ENCODE measurements around the gene CENPW.

The CENPW gene

DNA sequence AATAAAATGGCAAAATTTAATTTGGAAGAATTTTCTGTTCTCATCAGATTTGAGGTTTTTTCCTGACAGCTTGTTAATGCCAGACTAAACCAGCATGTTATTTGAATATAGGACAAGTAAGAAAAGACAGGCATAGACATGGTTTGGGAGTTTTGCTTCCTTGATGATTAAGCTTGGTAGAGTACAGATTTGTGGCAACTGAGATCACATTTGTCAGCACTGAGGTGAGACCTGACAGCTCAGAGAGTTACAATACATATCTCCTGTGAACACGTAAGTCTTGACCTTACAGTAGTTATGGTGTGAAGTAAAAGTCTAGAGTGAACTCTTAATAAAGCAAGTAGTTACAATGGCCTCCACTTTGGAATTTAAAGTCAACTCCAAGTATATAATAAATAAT lies 34.5 kb downstream of the CENPW start:
- H3K4me3 ChIP-seq (ENCODE audit: low read depth, low read length), result no peak overlapping the region
- TF ChIP-seq ZNF292 (tag by site-specific recombination; IDR thresholded peaks at IDR 0.05; ENCODE audit: borderline replicate concordance, low read depth) (no peak), ZNF366 (tag by site-specific recombination; conservative IDR thresholded peaks at IDR 0.05) (no peak)
- TF ChIP-seq, protein P1, sequence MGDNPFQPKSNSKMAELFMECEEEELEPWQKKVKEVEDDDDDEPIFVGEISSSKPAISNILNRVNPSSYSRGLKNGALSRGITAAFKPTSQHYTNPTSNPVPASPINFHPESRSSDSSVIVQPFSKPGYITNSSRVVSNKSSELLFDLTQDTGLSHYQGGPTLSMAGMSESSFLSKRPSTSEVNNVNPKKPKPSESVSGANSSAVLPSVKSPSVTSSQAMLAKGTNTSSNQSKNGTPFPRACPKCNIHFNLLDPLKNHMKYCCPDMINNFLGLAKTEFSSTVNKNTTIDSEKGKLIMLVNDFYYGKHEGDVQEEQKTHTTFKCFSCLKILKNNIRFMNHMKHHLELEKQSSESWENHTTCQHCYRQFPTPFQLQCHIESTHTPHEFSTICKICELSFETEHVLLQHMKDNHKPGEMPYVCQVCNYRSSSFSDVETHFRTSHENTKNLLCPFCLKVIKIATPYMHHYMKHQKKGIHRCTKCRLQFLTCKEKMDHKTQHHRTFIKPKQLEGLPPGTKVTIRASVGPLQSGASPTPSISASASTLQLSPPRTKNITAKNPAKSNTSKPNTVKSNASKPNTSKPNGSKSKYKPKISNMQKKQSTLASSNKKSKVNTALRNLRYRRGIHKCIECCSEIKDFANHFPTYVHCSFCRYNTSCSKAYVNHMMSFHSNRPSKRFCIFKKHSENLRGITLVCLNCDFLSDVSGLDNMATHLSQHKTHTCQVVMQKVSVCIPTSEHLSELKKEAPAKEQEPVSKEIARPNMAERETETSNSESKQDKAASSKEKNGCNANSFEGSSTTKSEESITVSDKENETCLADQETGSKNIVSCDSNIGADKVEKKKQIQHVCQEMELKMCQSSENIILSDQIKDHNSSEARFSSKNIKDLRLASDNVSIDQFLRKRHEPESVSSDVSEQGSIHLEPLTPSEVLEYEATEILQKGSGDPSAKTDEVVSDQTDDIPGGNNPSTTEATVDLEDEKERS (tag by site-specific recombination; IDR thresholded peaks at IDR 0.05), result no peak
- ChIA-PET CTCF (interaction anchor here (0.7 to 2.5 kb wide), 2 partner anchors 13 to 156 kb away, joined by 3 to 12 read pairs; no protein-coding TSS in a partner anchor), POLR2A (no interaction called here)
- no peaks in the 10 kb centered on the region; a peak in 1 of 3 replicates for H3K36me3 ChIP-seq (ENCODE audit: control insufficient read depth in 2 of 2, insufficient read depth in 1 of 2, low read length in 2 of 2)
- no peaks in the 10 kb centered on the region for H3K4me1 ChIP-seq (ENCODE audit: control insufficient read depth, insufficient read depth, low read length)
- H3K9me3 ChIP-seq (ENCODE audit: control insufficient read depth, insufficient read depth, low read depth, low read length), result no peaks in the 10 kb centered on the region
- H3K27ac ChIP-seq (ENCODE audit: extremely low read depth, low read depth, low read length), result no peak overlapping the region

DNA sequence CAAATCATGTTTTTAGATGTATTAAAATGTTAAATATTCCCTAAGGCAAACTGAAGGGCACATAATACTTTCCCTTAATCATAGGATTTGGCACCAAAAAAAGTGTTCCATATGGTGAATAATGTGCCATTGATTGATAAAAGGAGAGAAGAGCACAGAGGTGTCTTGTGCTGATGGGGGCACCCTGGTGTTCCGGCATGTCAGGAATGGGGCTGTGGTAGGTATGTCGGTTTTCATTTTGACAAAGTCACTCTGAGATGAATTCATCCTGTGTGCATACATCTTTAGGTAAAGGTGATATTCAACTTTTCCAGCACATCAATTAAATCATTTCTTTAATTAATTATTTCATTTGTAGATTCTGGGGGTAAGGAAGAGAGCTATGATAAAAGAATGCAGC lies 36.8 kb downstream of the CENPW start:
- ChIA-PET POLR2A (no interaction called here), CTCF (no interaction called here)
- no peaks in the 10 kb centered on the region for H3K36me3 ChIP-seq (ENCODE audit: control insufficient read depth in 2 of 2, insufficient read depth in 1 of 2, low read length in 2 of 2)
- no peak overlapping the region for H3K27ac ChIP-seq (ENCODE audit: extremely low read depth, low read depth, low read length)
- H3K4me1 ChIP-seq (ENCODE audit: control insufficient read depth, insufficient read depth, low read length), result no peaks in the 10 kb centered on the region
- TF ChIP-seq, protein P2, sequence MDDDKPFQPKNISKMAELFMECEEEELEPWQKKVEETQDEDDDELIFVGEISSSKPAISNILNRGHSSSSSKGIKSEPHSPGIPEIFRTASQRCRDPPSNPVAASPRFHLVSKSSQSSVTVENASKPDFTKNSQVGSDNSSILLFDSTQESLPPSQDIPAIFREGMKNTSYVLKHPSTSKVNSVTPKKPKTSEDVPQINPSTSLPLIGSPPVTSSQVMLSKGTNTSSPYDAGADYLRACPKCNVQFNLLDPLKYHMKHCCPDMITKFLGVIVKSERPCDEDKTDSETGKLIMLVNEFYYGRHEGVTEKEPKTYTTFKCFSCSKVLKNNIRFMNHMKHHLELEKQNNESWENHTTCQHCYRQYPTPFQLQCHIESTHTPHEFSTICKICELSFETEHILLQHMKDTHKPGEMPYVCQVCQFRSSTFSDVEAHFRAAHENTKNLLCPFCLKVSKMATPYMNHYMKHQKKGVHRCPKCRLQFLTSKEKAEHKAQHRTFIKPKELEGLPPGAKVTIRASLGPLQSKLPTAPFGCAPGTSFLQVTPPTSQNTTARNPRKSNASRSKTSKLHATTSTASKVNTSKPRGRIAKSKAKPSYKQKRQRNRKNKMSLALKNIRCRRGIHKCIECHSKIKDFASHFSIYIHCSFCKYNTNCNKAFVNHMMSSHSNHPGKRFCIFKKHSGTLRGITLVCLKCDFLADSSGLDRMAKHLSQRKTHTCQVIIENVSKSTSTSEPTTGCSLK (tag by site-specific recombination; IDR thresholded peaks at IDR 0.05), result no peak
- TF ChIP-seq TRIM28 (IDR thresholded peaks at IDR 0.05; ENCODE audit: borderline replicate concordance, low read length) (no peak), GLIS2 (tag by site-specific recombination; IDR thresholded peaks at IDR 0.05) (no peak), ZNF416 (tag by site-specific recombination; IDR thresholded peaks at IDR 0.05) (no peak), ZNF629 (tag by site-specific recombination; IDR thresholded peaks at IDR 0.05) (no peak), ZFP69B (tag by site-specific recombination; IDR thresholded peaks at IDR 0.05) (no peak), OSR2 (tag by site-specific recombination; IDR thresholded peaks at IDR 0.05) (no peak), ZNF223 (tag by site-specific recombination; IDR thresholded peaks at IDR 0.05) (no peak), OVOL3 (tag by site-specific recombination; IDR thresholded peaks at IDR 0.05) (no peak), ZNF747 (tag by site-specific recombination; IDR thresholded peaks at IDR 0.05) (no peak), ZNF791 (tag by site-specific recombination; IDR thresholded peaks at IDR 0.05) (no peak), EGR2 (tag by site-specific recombination; IDR thresholded peaks at IDR 0.05; ENCODE audit: low read depth) (no peak), ZNF626 (tag by site-specific recombination; IDR thresholded peaks at IDR 0.05) (no peak), ZNF394 (tag by site-specific recombination; IDR thresholded peaks at IDR 0.05; ENCODE audit: borderline replicate concordance) (no peak), BCL11B (tag by site-specific recombination; IDR thresholded peaks at IDR 0.05; ENCODE audit: low read depth) (no peak), ZBTB21 (tag by site-specific recombination; IDR thresholded peaks at IDR 0.05) (no peak), ZNF221 (tag by site-specific recombination; IDR thresholded peaks at IDR 0.05; ENCODE audit: borderline replicate concordance) (no peak), ZNF530 (tag by site-specific recombination; IDR thresholded peaks at IDR 0.05; ENCODE audit: low read depth) (no peak)
- TF ChIP-seq, protein P3, sequence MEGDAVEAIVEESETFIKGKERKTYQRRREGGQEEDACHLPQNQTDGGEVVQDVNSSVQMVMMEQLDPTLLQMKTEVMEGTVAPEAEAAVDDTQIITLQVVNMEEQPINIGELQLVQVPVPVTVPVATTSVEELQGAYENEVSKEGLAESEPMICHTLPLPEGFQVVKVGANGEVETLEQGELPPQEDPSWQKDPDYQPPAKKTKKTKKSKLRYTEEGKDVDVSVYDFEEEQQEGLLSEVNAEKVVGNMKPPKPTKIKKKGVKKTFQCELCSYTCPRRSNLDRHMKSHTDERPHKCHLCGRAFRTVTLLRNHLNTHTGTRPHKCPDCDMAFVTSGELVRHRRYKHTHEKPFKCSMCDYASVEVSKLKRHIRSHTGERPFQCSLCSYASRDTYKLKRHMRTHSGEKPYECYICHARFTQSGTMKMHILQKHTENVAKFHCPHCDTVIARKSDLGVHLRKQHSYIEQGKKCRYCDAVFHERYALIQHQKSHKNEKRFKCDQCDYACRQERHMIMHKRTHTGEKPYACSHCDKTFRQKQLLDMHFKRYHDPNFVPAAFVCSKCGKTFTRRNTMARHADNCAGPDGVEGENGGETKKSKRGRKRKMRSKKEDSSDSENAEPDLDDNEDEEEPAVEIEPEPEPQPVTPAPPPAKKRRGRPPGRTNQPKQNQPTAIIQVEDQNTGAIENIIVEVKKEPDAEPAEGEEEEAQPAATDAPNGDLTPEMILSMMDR (tag by site-specific recombination; IDR thresholded peaks at IDR 0.05), result no peak
- no peak overlapping the region for H3K4me3 ChIP-seq (ENCODE audit: low read depth, low read length)
- H3K9me3 ChIP-seq (ENCODE audit: control insufficient read depth, insufficient read depth, low read depth, low read length), result no peaks in the 10 kb centered on the region
